Inflammatory macrophage (primary cell): ENCODE measurements around the gene PARP6.
A peak's percentile ranks its signal among the peaks of the same experiment; 100 is the strongest.

Experiments
- DNase-seq, 2 donors: peaks; one replicate each; pipeline ENCODE4 v3.0.0-alpha.2; 2020 to 2022

Gene PARP6

DNA sequence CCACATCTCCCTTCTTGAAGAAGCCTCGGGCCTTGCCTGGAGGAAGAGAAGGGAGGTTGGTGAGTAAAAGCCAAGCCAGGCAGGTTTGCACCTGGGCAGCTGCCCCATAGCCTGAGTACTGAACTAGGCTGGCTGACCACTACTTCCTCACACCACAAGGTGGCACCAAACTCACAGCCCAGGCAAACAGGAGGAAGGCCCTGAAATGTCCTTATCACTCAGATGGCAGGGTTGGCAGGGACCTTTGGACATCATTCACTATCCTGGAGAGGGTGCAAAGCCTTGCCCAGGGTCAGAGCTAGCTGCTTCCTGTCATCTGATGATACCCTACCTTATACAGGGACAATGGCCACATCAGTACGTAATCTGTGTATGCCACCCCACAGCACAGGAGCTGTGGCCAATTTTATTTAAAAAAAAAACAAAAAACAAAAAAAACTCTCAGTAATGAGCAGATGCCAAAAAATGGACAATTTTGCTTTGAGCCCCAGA is 72.6 kb downstream of the PARP6 start:
- DNase-seq = peak; percentile 66 to 72

DNA sequence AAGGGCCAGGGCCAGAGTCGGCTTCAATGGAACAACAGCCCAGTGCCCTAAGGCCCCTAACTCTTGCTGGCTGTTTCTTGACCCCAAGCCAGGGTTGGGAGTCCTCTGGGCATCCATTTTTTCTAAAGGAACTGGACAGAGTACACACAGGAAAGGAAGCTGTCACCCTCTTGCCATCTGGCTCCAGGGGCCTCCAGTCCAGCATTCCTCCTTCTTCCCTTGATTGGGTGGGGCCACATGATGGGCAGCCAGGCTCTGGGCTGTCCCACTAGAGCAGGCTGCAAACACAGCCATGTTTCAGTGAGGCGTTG is 73.2 kb downstream of the PARP6 start:
- DNase-seq = no peak

DNA sequence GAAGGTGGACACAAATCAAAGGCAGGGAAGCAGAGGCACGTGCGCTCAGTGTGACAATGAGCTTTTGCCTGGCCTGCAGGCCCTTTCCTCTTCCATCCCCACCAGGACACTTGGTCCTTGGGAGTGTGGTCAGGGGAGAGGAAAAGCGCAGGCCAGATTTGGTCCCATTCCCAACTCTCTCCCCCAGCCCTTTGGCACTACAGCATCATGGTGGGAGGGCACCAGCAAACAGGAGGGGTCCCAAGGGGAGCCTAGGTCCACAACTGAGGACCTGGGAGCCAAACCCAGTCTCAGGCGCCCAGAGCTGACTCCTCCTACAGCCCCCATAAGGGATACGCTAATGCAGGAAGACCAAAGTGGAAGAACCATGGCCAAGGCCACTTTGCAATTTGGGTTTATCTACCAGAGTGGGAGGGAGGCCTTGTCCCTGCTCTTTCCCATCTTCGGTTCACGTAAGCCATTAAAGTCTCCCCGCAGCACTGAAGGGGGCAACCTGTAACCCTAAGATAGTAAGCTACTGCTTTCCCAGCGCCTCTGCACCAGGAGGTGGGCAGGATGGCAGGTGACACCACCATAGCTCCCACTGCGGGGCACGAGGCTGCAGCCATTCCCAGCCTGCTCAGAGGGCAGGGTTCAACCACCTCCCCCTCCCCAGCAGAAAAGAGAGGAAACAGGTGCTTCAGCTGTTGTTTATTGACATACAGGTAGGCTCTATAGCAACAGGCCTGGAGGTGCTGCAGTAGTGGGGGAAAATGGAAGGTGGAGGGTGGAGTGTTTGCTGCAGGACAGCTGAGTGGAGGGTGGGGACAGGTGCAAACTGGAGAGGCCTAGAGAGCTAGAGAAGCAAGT is 73.8 kb downstream of the PARP6 start:
- DNase-seq = no peak

DNA sequence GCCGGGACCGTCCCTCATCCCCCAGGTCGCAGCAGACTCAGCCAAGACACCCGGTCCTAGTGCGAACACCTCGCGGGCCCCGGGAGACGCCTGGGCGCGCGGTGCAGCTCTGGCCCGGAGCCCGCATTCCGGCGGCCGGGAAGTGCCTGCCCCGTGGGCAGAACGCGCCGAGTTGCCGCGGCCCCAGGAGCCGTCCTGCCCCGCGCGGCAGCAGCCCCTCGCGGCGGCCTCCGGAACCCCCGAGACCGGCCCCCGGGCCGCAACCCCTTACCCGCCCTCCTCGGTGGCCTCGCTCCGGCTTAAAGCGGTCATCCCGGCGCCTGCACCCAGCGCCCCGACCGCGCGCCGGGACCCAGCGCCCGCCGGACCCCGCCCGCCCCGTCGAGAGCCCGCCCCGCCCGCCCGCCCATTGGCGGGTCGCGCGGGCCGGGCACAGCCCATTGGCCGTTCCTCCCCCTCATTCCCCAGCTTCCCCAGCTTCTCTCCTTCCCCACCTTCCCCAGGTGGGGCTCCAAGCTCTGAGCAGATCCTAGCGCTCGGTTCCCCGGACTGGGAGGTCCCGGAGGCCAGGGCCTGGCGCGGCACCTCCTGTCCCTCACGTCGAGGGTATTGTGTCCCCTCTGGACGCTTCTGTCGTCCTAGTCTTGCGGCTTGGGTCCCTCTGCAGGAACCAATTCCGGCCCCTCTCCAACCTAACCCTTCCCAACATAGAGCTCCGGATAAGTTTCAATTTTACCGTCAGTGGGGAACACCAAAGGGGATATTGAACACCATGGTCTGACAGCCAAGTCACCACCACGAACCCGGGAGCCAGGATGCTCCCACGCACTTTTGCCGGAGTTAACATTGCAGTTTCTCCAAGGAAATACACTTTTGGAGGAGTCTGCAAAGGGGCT is 74.6 kb downstream of the PARP6 start, which contains the start of gene GRAMD2A:
TSS of gene GRAMD2A (minus strand) at position 328 of the 896 bp plus-strand sequence.
- peak; percentile 12 to 37 for DNase-seq

DNA sequence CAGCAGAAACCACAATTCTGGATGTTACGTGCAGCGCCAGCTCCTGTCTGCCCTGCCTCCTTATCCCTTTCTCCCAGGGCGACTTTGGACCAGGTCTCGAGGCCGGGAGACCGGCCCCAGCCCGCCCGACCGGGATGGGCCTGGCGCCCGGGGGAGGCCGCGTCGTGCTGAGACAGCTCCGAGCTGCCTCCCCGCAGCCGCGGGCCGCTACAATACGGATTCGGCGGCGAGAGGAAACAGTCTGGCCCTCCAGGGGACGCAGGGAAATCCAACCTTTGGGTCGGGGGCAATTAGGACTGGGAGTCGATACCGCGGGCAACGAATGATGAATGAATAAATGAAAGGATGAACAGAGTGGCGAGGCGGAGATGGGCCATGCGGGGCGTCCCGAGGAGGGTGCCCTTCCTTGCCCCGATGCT is 75.3 kb downstream of the PARP6 start:
- no peak for DNase-seq

DNA sequence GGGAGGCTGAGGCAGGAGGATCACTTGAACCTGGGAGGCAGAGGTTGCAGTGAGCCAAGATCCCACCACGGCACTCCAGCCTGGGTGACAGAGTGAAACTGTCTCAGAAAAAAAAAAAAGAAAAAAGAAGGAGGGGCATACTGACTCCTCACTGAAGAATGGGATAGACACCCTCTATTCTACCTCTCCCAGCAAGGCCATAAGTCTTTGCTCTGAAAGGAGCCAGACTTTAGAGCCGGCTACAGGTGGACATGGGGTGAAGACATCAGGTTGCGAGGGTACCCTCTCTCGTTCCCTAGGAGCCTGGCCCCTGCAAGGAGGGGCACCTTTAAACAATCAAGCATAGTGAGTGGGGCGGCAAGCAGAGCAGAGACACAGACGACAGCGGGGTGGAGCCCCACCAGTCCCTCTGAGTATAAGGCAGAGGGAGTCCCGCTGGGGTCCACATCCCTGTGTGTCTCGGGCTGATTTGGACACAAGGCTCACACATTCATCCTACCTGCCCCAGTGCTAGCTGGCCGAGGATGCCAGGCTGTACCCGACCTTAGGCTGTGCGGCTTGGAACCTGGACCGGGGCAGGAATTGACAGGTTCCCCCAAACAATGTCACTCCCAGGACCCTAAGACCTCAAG is 75.8 kb downstream of the PARP6 start:
- DNase-seq = no peak

DNA sequence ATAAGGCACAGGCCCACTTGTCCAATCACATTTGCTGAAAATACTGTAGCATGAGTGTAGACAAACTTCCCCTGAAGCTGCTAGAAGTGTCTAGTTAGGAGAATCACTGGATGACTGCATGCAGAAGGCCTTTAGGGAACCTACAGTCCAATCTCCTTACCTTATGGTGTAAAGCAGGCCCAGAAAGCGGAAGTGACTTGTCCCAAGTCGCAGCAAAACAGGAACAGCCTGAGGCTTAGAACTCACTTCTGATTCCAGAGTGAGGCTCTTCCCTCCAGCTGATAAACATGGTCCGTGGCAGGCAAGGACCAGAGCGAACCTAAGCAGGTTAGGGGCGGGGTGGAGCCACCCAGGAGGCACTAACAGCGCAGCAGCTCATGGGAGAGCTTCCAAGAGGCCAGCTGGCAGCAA is 77.2 kb downstream of the PARP6 start:
- peak; percentile 95 to 96 for DNase-seq

DNA sequence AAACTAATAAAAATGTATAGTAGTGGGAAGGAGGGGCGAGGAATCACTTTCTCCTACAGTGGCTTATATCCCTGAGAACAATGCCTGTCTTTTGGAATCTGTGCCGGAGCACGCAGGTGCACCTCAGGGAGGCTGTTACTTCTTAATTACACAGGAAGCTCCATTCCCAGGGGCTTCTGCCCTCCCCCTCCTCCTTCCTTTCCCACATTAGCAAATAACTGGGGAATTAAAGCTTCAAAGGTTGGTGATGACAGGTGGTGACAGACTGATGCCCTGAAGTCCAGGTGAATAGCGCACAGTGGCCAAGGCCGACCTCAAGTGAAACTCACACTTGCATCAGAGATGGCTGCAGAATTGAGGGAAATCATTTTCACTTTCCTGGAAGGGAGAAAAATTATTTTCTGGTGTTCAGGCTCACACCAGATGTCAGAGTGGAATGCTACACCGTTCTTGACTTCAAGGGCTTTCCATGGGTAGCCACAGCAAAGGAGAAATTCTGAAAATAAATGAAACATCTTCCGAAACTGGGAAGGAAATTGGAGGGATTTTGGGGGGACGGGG is 78.4 kb downstream of the PARP6 start:
- no peak for DNase-seq

GRCh38 chr15:72192416-72192815 is 79.9 kb downstream of the PARP6 start:
- no peak for DNase-seq
